Neuronal stem cell (in vitro differentiated cells): ENCODE measurements around the gene TMC8.

Source experiments
- DNase-seq: peaks from one replicate; pipeline ENCODE4 v3.0.0-alpha.2; 2013; ENCODE audit warnings: low spot score
- H2AFZ ChIP-seq: one replicate; pipeline ENCODE4 v1.6.1; 2013; ENCODE audit warnings: mild to moderate bottlenecking, low read length, inconsistent platforms
- H2AK5ac ChIP-seq: 2 replicates; pipeline ENCODE4 v1.6.1; 2013; ENCODE audit warnings: low read depth, mild to moderate bottlenecking, inconsistent platforms, low read length, moderate library complexity, mixed read lengths
- H2BK120ac ChIP-seq: 2 replicates; pipeline ENCODE4 v1.6.1; 2013; ENCODE audit warnings: low read depth, mild to moderate bottlenecking, inconsistent platforms, low read length, moderate library complexity, mixed read lengths
- H2BK12ac ChIP-seq: one replicate; pipeline ENCODE4 v1.6.1; 2013; ENCODE audit warnings: low read length, inconsistent platforms
- H2BK15ac ChIP-seq: 2 replicates; pipeline ENCODE4 v1.6.1; 2013; ENCODE audit warnings: mild to moderate bottlenecking, low read length, inconsistent platforms, mixed read lengths
- H2BK5ac ChIP-seq: one replicate; pipeline ENCODE4 v1.6.1; 2013; ENCODE audit warnings: inconsistent platforms, mild to moderate bottlenecking, low read length, moderate library complexity
- H3K14ac ChIP-seq: one replicate; pipeline ENCODE4 v1.6.1; 2013; ENCODE audit warnings: low read length, inconsistent platforms
- H3K18ac ChIP-seq: 2 replicates; pipeline ENCODE4 v1.6.1; 2013; ENCODE audit warnings: low read length, inconsistent platforms
- H3K23ac ChIP-seq: 2 replicates; pipeline ENCODE4 v1.6.1; 2013; ENCODE audit warnings: low read depth, mild to moderate bottlenecking, mixed read lengths, low read length, inconsistent platforms; ENCODE audit not compliant: poor library complexity
- H3K27ac ChIP-seq: replicated peaks from 3 replicates; pipeline ENCODE4 v1.5.1; 2013; ENCODE audit warnings: low read length, inconsistent platforms
- H3K27me3 ChIP-seq, 3 experiments: 2 replicates each; pipeline ENCODE4 v1.6.1; 2013; ENCODE audit warnings: low read length in 3 of 3, mild to moderate bottlenecking in 2 of 3, inconsistent platforms in 1 of 3, low read depth in 1 of 3, mixed read lengths in 1 of 3, moderate library complexity in 1 of 3; ENCODE audit not compliant: control insufficient read depth in 3 of 3, insufficient read depth in 3 of 3
- H3K36me3 ChIP-seq, 2 donors: replicated peaks in 1 of 2; 2 replicates each; pipeline ENCODE4 v1.6.1; 2013; ENCODE audit warnings: low read length in 2 of 2; ENCODE audit not compliant: control insufficient read depth in 2 of 2, insufficient read depth in 2 of 2
- H3K4ac ChIP-seq: 2 replicates; pipeline ENCODE4 v1.6.1; 2013; ENCODE audit warnings: inconsistent platforms, mild to moderate bottlenecking, low read length, moderate library complexity
- H3K4me1 ChIP-seq, 2 donors: 1 replicate in 1 of 2; 2 replicates in 1 of 2; pipeline ENCODE4 v1.6.1; 2013; ENCODE audit warnings: low read length in 2 of 2, low read depth in 1 of 2; ENCODE audit not compliant: control insufficient read depth in 2 of 2, insufficient read depth in 1 of 2
- H3K4me2 ChIP-seq: one replicate; pipeline ENCODE4 v1.6.1; 2013; ENCODE audit warnings: mild to moderate bottlenecking, low read length, inconsistent platforms; ENCODE audit not compliant: insufficient read depth, poor library complexity, severe bottlenecking
- H3K4me3 ChIP-seq, 2 donors: 2 replicates each; pipeline ENCODE4 v1.5.1; 2013; ENCODE audit warnings: low read length in 2 of 2, mild to moderate bottlenecking in 2 of 2, inconsistent platforms in 1 of 2, moderate library complexity in 1 of 2
- H3K79me1 ChIP-seq: one replicate; pipeline ENCODE4 v1.6.1; 2013; ENCODE audit warnings: low read depth, mild to moderate bottlenecking, inconsistent platforms, low read length, moderate library complexity
- H3K9ac ChIP-seq: one replicate; pipeline ENCODE4 v1.6.1; 2013; ENCODE audit warnings: mild to moderate bottlenecking, low read depth, low read length, inconsistent platforms; ENCODE audit not compliant: poor library complexity
- H3K9me3 ChIP-seq, 2 donors: replicated peaks in 1 of 2; 2 replicates each; pipeline versions ENCODE3 to v1.6.1; 2013; ENCODE audit warnings: low read length in 2 of 2, mild to moderate bottlenecking in 2 of 2, inconsistent platforms in 1 of 2, low read depth in 1 of 2, mixed read lengths in 1 of 2, moderate library complexity in 1 of 2; ENCODE audit not compliant: control insufficient read depth in 2 of 2, insufficient read depth in 1 of 2
- H4K8ac ChIP-seq: one replicate; pipeline ENCODE4 v1.6.1; 2013; ENCODE audit warnings: low read depth, mild to moderate bottlenecking, inconsistent platforms, low read length, moderate library complexity
- H4K91ac ChIP-seq: one replicate; pipeline ENCODE4 v1.6.1; 2013; ENCODE audit warnings: low read length, low read depth, mild to moderate bottlenecking, inconsistent platforms; ENCODE audit not compliant: poor library complexity
- WGBS, 2 donors: extraction: QIAGEN DNeasy Blood & Tissue Kit; methylation state at CpG; one replicate each; pipeline ENCODE4 v1.1.7; 2013; ENCODE audit warnings: missing lambda C conversion rate in 2 of 2, mixed read lengths in 1 of 2; ENCODE audit not compliant: insufficient read length in 2 of 2, insufficient replicate concordance in 1 of 2; ENCODE audit errors: extremely low coverage in 2 of 2; 5-methylcytosine and 5-hydroxymethylcytosine counted together

Gene TMC8

GRCh38 chr17:78163881-78164747 is 33.5 kb downstream of the TMC8 start:
- no peak for DNase-seq
- no CpG with 5 or more reads among the region's 22 CpGs for WGBS, 2 donors
- H3K27me3 ChIP-seq, result peaks cover 0 to 14% (median 0%) of the 10 kb centered on the region in 3 experiments
- no peak overlapping the region for H3K4ac ChIP-seq
- H3K14ac ChIP-seq, result peak overlapping the region; percentile 3
- H3K4me1 ChIP-seq, result peaks cover 0 to 3% of the 10 kb centered on the region in 2 donors
- peak overlapping the region; percentile 64 for H3K9ac ChIP-seq
- H2BK120ac ChIP-seq, result no peak overlapping the region
- H3K27ac ChIP-seq, result no peak overlapping the region
- H2BK15ac ChIP-seq, result peak overlapping the region; percentile 43
- peak overlapping the region; percentile 20 for H3K18ac ChIP-seq
- no peak overlapping the region for H3K4me3 ChIP-seq
- peak overlapping the region; percentile 13 for H2AK5ac ChIP-seq
- H2BK5ac ChIP-seq, result no peak overlapping the region
- H2AFZ ChIP-seq, result no peak overlapping the region
- peak overlapping the region; percentile 22 for H3K23ac ChIP-seq
- no peaks in the 10 kb centered on the region for H3K9me3 ChIP-seq
- H4K8ac ChIP-seq, result no peak overlapping the region
- no peak overlapping the region for H3K4me2 ChIP-seq
- no peak overlapping the region for H2BK12ac ChIP-seq
- H3K79me1 ChIP-seq, result peaks cover 1% of the 10 kb centered on the region
- H4K91ac ChIP-seq, result no peak overlapping the region
- no peaks in the 10 kb centered on the region for H3K36me3 ChIP-seq

- H2AFZ ChIP-seq, result no peak overlapping the region
- peaks cover 0 to 14% (median 0%) of the 10 kb centered on the region in 3 experiments for H3K27me3 ChIP-seq
- H4K91ac ChIP-seq, result no peak overlapping the region
- H3K36me3 ChIP-seq, result no peaks in the 10 kb centered on the region
- H2AK5ac ChIP-seq, result peak overlapping the region; percentile 13
- peak overlapping the region; percentile 64 for H3K9ac ChIP-seq
- no peak overlapping the region for H2BK120ac ChIP-seq
- no peak for DNase-seq
- H3K9me3 ChIP-seq, result peaks cover 0 to 3% of the 10 kb centered on the region in 2 donors
- H2BK15ac ChIP-seq, result peak overlapping the region; percentile 43
- H2BK5ac ChIP-seq, result no peak overlapping the region
- H2BK12ac ChIP-seq, result no peak overlapping the region
- no peak overlapping the region for H3K4me3 ChIP-seq
- H3K4ac ChIP-seq, result no peak overlapping the region
- no peak overlapping the region for H3K4me2 ChIP-seq
- no peak overlapping the region for H4K8ac ChIP-seq
- H3K14ac ChIP-seq, result peak overlapping the region; percentile 3
- peak overlapping the region; percentile 20 for H3K18ac ChIP-seq
- H3K4me1 ChIP-seq, result peaks cover 2 to 10% of the 10 kb centered on the region in 2 donors
- H3K23ac ChIP-seq, result peak overlapping the region; percentile 22
- peaks cover 1% of the 10 kb centered on the region for H3K79me1 ChIP-seq
- WGBS, 2 donors, result no CpG with 5 or more reads among the region's 16 CpGs
- no peak overlapping the region for H3K27ac ChIP-seq
Measured at GRCh38 chr17:78164748-78165607, 34.4 kb downstream of the TMC8 start.

GRCh38 chr17:78166416-78166815 is 35.8 kb downstream of the TMC8 start:
- peaks cover 0 to under 1% of the 10 kb centered on the region in 2 donors for H3K36me3 ChIP-seq
- H2BK5ac ChIP-seq, result no peak overlapping the region
- peak overlapping the region; percentile 56 for H2AK5ac ChIP-seq
- peak overlapping the region; percentile 48 for H3K18ac ChIP-seq
- peaks cover 2 to 10% of the 10 kb centered on the region in 2 donors for H3K4me1 ChIP-seq
- H3K23ac ChIP-seq, result no peak overlapping the region
- H3K4me3 ChIP-seq, result no peak overlapping the region
- WGBS, 2 donors, result no CpG with 5 or more reads among the region's 6 CpGs
- H3K9ac ChIP-seq, result no peak overlapping the region
- no peak overlapping the region for H2BK120ac ChIP-seq
- H3K4me2 ChIP-seq, result no peak overlapping the region
- H2BK15ac ChIP-seq, result no peak overlapping the region
- H2BK12ac ChIP-seq, result no peak overlapping the region
- peaks cover 1% of the 10 kb centered on the region for H3K79me1 ChIP-seq
- H4K91ac ChIP-seq, result no peak overlapping the region
- no peak overlapping the region for H3K4ac ChIP-seq
- peaks cover 0 to 4% of the 10 kb centered on the region in 2 donors for H3K9me3 ChIP-seq
- no peak overlapping the region for H3K14ac ChIP-seq
- no peak overlapping the region for H2AFZ ChIP-seq
- DNase-seq, result no peak
- peaks cover 0 to 14% (median 0%) of the 10 kb centered on the region in 3 experiments for H3K27me3 ChIP-seq
- no peak overlapping the region for H4K8ac ChIP-seq
- no peak overlapping the region for H3K27ac ChIP-seq
